Neutrophil (primary cell): ENCODE results near the gene CISH.

Experiments used
- H3K27ac ChIP-seq: fragments of 200-600 bp; sonication (generic); 2 replicates; pipeline ENCODE4 v1.5.1; 2016; ENCODE audit warnings: mild to moderate bottlenecking, moderate library complexity
- H3K27me3 ChIP-seq: fragments of 200-600 bp; sonication (generic); 2 replicates; pipeline ENCODE4 v1.6.0; 2016; ENCODE audit warnings: mild to moderate bottlenecking
- H3K36me3 ChIP-seq: fragments of 200-600 bp; sonication (generic); 2 replicates; pipeline ENCODE4 v1.5.1; 2017
- H3K4me1 ChIP-seq, 2 experiments: fragments of 200-600 bp in 1 of 2; sonication (generic) in 1 of 2; 1 replicate in 1 of 2; 2 replicates in 1 of 2; pipeline versions ENCODE4 v1.5.1 to v1.6.1; 2013 to 2016; ENCODE audit warnings: low read depth in 1 of 2, low read length in 1 of 2, mild to moderate bottlenecking in 1 of 2, moderate library complexity in 1 of 2; ENCODE audit not compliant: control insufficient read depth in 1 of 2, insufficient read depth in 1 of 2
- H3K4me3 ChIP-seq, 2 experiments: fragments of 200-600 bp in 1 of 2; sonication (generic) in 1 of 2; 1 replicate in 1 of 2; 2 replicates in 1 of 2; pipeline ENCODE4 v1.5.1; 2013 to 2016; ENCODE audit warnings: low read depth in 1 of 2, low read length in 1 of 2, mild to moderate bottlenecking in 1 of 2, moderate library complexity in 1 of 2
- H3K9me3 ChIP-seq: fragments of 200-600 bp; sonication (generic); 2 replicates; pipeline ENCODE4 v1.5.1; 2016
- TF ChIP-seq, protein P1 (sequence below): fragments of 200-600 bp; sonication (generic); IDR thresholded peaks from 2 replicates; pipeline ENCODE4 v1.5.1; 2016; ENCODE audit warnings: antibody characterized with exemption

The CISH gene

DNA sequence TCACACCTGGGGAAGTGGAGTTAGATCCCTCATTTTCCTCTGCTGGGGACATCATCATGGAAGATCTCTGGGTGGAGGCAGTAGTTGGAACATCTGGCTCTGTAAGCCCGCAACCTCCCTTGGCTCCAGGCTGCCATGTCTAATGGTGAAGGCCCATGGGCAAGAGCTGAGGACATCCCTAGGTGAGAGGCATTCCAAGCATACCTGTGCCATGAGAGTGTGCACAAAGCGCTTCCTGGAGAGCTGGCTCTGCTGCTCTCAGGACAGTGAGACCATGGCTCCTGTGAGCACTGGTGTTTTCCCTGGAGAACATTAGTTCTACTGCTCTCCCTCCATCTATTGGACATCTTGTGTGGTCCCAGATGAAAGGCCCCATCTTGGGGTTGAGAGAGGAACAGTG is 13.1 kb upstream of the CISH start:
- no peaks in the 10 kb centered on the region for H3K27me3 ChIP-seq
- H3K4me3 ChIP-seq = peak overlapping the region in 1 of 2 experiments; percentile 32
- peaks cover 16% of the 10 kb centered on the region for H3K36me3 ChIP-seq
- H3K9me3 ChIP-seq = no peaks in the 10 kb centered on the region
- TF ChIP-seq, protein P1, sequence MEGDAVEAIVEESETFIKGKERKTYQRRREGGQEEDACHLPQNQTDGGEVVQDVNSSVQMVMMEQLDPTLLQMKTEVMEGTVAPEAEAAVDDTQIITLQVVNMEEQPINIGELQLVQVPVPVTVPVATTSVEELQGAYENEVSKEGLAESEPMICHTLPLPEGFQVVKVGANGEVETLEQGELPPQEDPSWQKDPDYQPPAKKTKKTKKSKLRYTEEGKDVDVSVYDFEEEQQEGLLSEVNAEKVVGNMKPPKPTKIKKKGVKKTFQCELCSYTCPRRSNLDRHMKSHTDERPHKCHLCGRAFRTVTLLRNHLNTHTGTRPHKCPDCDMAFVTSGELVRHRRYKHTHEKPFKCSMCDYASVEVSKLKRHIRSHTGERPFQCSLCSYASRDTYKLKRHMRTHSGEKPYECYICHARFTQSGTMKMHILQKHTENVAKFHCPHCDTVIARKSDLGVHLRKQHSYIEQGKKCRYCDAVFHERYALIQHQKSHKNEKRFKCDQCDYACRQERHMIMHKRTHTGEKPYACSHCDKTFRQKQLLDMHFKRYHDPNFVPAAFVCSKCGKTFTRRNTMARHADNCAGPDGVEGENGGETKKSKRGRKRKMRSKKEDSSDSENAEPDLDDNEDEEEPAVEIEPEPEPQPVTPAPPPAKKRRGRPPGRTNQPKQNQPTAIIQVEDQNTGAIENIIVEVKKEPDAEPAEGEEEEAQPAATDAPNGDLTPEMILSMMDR = no peak
- peaks cover 97 to 100% of the 10 kb centered on the region in 2 experiments for H3K4me1 ChIP-seq
- H3K27ac ChIP-seq = peak overlapping the region; percentile 99

GRCh38 chr3:50623840-50624474 is 12.4 kb upstream of the CISH start:
- peak overlapping the region in 1 of 2 experiments; percentile 32 for H3K4me3 ChIP-seq
- no peaks in the 10 kb centered on the region for H3K9me3 ChIP-seq
- TF ChIP-seq, protein P1 = no peak
- H3K27ac ChIP-seq = peak overlapping the region; percentile 99
- H3K36me3 ChIP-seq = peaks cover 16% of the 10 kb centered on the region
- peaks cover 97 to 100% of the 10 kb centered on the region in 2 experiments for H3K4me1 ChIP-seq
- H3K27me3 ChIP-seq = no peaks in the 10 kb centered on the region

DNA sequence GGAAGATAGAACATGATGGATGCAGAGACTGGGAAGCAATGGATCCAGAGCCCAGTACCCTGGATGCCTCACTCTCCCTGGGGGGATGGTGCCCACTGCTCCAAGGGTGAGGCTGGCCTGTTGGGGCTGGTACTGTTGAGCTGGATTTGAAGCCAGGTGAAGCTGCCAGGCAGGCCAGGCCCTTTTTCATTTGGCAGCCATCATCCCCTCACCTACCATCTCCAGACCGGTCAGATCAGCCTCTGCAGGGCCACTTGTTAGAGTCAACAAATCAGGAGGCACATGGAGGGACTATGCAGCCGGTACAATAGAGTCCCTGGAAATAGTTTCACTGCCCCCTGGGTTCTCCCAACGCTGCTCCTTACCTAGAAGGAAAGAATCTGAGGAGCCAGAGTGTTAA is 11.3 kb upstream of the CISH start:
- Histone ChIP-seq H3K4me3 (no peak overlapping the region), H3K27ac (peak overlapping the region; percentile 99), H3K27me3 (no peaks in the 10 kb centered on the region), H3K36me3 (peaks cover 13% of the 10 kb centered on the region), H3K9me3 (no peaks in the 10 kb centered on the region), H3K4me1 (peaks cover 97 to 100% of the 10 kb centered on the region in 2 experiments)
- TF ChIP-seq, protein P1 = no peak

GRCh38 chr3:50620820-50621219 is 9.2 kb upstream of the CISH start:
- Histone ChIP-seq H3K4me1 (peaks cover 88 to 91% of the 10 kb centered on the region in 2 experiments), H3K4me3 (peak overlapping the region; percentile 86 to 96), H3K9me3 (no peaks in the 10 kb centered on the region), H3K36me3 (peaks cover 9% of the 10 kb centered on the region), H3K27ac (peak overlapping the region; percentile 99), H3K27me3 (no peaks in the 10 kb centered on the region)
- TF ChIP-seq, protein P1 = no peak

DNA sequence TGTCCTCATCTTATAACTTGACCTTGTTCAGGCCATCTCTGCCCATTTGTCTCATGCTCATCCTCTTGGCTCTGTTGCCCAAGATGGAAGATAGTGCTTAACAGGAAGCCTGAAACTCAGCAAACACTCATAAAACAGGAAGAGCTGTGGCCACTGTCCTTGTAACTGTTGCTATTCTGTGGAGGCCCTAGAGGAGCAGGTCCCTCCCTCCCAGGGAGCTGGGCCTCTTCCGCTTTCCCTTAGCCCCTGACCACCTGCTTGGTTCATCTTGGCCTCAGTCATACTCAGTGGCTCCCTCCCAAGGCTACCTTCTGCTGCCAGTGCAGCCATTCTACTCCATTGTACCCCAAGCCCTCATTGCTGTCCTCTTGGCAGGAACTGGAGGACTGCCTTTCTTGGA is 8.8 kb upstream of the CISH start:
- Histone ChIP-seq H3K4me3 (peak overlapping the region; percentile 86 to 96), H3K36me3 (peaks cover 9% of the 10 kb centered on the region), H3K27me3 (no peaks in the 10 kb centered on the region), H3K27ac (peak overlapping the region; percentile 99), H3K4me1 (peaks cover 88 to 91% of the 10 kb centered on the region in 2 experiments), H3K9me3 (no peaks in the 10 kb centered on the region)
- TF ChIP-seq, protein P1 = peak; percentile 68
